Activated CD4-positive, alpha-beta T cell treated with anti-CD3 and anti-CD28 coated beads, Interleukin-2, amount 50 U/mL, for 1 hour (primary cell): ENCODE measurements around the gene POC1A.

Experiments used
- DNase-seq: peaks from one replicate; pipeline ENCODE4 v3.0.0-alpha.2; 2020

The POC1A gene

GRCh38 chr3:52154135-52155094 lies at the start of gene POC1A:
TSS of gene POC1A (minus strand) at chr3:52154423. CDS start at chr3:52154372, 51 bp downstream.
- DNase-seq = peak; percentile 80

DNA sequence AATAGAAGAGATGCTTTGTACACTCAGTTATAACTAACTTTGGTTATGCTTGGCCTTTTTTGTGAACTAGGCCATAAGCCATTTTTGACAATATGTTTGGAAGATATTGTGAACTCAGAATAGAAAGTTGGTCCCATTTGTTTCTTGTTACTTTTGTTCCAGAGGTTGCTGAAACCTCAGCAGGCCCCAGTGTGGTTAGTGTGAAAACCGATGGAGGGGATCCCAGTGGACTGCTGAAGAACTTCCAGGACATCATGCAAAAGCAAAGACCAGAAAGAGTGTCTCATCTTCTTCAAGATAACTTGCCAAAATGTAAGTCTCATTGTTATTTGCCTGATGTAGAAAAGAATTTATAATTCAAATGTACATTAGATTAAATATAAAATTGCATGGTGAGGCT lies 49.5 kb upstream of the POC1A start:
- no peak for DNase-seq

DNA sequence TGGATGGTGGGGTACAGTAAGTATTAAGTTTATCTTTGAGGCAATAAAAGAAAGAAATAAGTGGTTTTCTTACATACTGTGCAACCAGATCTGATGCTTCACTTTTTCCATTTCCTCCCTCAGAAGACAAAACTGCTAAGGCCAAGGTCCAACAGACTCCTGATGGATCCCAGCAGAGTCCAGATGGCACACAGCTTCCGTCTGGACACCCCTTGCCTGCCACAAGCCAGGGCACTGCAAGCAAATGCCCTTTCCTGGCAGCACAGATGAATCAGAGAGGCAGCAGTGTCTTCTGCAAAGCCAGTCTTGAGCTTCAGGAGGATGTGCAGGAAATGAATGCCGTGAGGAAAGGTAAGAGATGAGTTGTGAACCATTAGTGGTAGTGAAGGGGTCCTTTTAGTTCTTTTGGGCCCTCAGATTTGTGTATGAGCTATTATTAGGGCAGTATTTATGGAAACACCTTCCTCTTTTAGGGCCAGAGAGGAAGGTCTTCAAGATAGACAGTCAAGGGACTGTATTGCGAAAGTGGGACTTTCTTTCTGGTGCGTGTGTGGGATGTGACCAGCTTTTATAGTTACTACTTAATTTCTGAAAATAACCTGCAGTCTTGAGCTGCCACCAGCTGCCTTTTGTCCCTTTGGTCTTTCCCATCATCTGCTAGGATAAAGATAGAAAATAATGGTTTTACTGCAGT lies 48.3 kb upstream of the POC1A start:
- no peak for DNase-seq

GRCh38 chr3:52200981-52201679 lies 46.9 kb upstream of the POC1A start:
- DNase-seq = no peak

- no peak for DNase-seq
Observed at GRCh38 chr3:52198643-52199608, 44.7 kb upstream of the POC1A start.

- peak; percentile 92 for DNase-seq
Observed at GRCh38 chr3:52197842-52198625, 43.8 kb upstream of the POC1A start, which contains the start of gene ALAS1. TSS of gene ALAS1 (plus strand) at chr3:52198160. CDS start at chr3:52199242, 1,082 bp downstream.

GRCh38 chr3:52197499-52197841 lies 43.2 kb upstream of the POC1A start:
- no peak for DNase-seq

- DNase-seq = no peak
Observed at GRCh38 chr3:52196977-52197376, 42.8 kb upstream of the POC1A start.

DNA sequence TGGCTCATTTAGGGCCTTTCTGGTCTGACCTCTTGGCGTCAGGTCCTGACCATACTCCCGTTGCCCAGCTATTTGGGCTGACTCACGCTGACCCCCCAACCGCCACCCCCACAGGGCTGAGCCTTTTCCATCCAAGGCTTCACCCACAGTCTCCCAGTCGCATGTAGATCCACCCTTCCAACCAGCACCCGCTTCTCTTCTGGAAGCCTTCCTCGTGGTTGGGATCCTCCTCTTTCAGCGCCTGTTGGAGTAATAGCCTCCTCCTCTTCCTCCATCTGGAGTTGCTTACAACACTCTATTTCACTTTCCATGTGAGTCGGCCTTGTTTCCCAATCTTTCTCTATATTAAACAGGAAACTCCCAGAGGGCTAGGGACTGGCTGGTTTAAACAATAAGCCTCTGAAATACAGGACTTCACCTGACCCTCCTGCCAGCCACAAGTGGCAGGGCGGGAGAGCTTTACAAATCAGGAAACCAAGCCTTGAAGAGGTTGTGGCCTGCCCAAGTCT lies 41.7 kb upstream of the POC1A start:
- DNase-seq = no peak

- DNase-seq = no peak
Observed at GRCh38 chr3:52195291-52195597, 41.0 kb upstream of the POC1A start.

DNA sequence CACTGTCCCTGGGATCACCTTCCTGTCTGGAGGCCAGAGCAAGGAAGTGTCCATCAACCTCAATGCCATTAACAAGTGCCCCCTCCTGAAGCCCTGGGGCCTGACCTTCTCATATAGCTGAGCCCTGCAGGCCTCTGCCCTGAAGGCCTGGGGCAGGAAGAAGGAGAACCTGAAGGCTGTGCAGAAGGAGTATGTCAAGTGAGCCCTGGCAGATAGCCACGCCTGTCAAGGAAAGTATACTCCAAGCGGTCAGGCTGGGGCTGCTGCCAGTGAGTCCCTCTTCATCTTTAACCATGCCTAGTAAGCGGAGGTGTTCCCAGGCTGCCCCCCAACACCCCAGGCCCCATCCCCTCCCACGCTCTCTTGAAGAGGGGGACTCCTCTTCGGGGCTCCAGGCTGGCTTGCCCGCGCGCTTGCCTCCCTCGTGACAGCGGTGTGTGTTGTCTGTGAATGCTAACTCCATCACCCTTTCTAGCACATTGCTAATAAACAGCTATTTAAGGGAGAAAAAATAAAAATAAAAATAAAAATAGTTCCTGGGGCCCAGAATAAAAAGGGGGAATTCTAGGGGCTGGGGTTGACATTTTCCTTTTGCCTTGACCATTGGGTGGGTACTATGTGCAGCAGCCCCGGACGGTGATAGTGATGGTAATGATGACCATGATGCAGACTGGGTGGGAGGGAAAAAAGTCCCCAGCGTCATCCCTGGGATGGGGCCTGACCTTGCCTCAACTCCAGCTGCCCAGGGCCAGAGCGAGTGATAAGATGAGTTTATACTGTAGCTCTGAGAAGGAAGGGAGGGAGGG lies 40.5 kb upstream of the POC1A start:
- DNase-seq = no peak

DNA sequence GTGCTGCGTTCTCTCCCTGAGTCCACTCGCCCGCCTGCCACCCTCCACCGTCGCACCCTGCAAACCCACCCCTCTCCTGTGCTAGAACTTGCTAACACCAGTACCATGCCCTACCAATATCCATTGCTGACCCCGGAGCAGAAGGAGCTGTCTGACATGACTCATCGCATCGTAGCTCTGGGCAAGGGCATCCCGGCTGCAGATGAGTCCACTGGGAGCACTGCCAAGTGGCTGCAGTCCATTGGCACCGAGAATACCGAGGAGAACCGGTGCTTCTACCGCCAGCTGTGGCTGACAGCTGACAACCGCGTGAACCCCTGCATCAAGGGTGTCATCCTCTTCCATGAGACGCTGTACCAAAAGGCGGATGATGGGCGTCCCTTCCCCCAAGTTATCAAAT lies 38.8 kb upstream of the POC1A start:
- DNase-seq = no peak

DNA sequence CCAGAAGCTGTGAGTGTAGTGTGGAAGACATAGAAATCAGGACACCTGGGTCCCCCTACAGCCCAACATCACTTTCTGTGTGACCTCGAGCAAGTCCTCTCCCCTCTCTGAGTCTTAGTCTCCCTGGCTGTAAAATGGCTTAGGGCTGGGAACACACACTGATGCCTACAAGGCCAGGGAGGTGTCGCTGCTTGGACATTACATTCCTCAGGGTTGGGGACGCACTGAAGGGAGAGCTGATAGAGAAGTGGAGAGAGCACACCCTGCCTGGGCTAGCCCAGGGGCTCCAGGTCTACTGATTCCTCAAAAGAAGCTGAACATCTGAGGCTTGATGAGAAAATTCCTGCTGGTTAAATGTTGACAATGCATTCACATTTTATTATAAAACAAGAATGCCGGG lies 37.4 kb upstream of the POC1A start:
- no peak for DNase-seq

DNA sequence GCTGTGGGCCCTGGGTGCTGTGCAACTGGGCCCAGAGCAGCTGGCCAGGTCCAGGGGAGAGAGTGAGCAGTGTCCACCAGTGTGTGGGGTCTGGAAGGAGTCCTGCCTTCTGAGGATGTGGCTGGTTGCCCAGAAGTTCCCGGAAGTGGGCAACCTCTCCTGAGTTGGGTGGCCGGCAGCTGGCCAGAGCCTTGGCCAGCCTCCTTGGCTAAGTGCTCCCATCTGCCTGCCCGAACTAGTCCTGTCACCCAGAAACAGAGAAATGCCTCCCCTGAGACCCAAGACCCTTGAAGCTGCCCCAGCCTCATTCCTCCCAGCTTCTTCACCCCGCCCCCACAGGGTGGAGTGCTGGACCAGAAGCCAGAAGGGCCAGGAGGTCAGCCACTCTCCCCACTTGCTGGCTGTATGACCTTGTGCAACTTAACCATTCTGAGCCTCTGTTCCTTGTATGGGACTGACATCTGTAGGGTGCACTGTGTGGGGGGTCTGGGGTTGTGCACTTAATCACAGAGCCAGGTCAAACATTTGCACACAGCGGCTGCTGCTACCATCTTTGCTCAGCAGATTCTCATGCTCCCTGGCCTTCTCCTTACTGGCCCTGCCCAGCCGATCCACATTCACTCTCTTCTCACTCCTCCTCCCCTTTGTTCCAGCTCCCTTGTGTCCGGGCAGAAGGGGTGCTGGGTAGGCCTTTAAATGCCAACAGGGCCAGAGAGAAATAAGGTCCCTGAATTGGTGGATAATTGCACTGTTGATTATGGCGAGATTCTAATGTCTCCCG lies 36.3 kb upstream of the POC1A start:
- DNase-seq = no peak

DNA sequence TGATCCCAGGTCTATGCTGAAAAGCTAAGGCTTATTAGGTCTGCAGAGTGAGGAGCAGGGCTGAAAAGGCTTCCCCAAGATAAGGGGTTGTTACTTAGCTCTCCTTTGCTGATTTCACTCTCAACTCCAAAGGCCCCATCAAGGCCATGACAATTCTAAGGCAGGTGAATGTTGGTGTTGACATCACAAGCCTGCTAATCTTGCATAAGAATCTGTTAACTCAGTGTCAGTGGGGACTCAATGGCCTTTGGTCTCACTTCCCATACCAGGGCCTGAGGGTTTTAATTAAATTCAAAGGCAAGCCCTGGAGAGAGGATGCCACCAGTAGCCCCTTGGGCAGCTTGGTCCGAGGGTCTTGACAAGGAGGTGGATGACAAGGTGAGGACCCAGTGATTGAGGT lies 34.3 kb upstream of the POC1A start:
- no peak for DNase-seq

DNA sequence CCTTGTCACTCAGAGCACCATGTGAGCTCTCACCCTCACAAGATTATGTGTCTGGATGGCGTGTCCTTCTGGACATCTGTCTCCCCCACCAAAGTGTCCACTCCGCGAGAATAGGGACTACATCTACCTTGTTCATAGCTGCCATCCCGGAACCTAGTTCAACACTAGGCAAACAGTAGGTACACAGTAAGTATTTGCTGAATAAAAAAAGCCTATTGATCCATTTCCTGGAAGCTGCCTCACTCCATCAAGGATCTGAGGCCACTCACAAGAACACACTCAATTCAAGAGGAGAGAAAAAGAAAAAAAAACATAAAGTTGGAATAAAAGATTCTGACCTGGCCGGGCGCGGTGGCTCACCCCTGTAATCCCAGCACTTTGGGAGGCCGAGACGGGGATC lies 32.5 kb upstream of the POC1A start:
- no peak for DNase-seq

DNA sequence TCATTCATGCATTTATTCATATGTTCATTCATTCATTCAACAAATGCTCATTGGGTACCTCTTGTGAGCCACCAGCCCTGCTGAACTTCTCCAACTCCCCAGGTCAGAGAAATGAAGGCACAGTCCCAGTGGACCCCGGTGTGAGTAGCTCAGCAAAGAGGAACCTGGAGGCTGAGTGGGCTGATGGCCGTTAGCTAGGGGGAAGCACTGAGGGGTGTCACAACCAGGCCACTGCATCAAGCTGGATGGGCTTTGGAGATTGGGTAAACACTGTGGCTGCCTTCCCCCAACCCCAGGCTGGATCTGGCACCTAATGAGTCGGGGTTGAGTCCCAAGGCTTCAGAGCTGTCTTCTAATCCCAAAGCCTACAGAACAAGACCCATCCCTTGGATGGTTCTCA lies 31.6 kb upstream of the POC1A start:
- no peak for DNase-seq

DNA sequence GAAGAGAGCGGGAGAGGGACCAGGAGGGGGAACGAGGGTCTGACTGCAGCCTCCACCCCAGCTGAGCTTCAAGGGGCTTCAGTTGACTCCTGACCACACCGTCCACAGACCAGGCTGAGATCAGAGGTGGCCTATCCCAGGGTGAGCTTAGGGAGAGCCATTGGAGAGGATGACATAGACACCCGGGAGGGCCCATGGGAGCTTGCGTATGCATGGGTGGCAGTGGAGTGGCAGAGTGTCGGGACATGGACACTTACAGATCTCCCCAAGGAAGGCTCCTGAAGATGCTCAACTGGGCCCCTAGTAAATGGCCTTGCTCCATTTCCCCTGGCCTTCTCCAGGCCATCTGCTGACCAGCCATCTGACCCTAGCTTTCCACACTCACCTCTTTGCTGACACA lies 31.1 kb upstream of the POC1A start:
- DNase-seq = no peak

GRCh38 chr3:52184690-52185089 lies 30.5 kb upstream of the POC1A start:
- DNase-seq = no peak
